Stimulated activated CD8-positive, alpha-beta memory T cell treated with anti-CD3 and anti-CD28 coated beads, Interleukin-7, amount 100 ng/mL, for 1 hour (primary cell): ENCODE data around the gene NTN4.
"Not testable (repeated sequence)": the region's sequence is repeated elsewhere in the genome, so short reads cannot be mapped to it uniquely, and the experiment has no call there.

Experiments
- DNase-seq, 2 donors: peaks; one replicate each; pipeline ENCODE4 v3.0.0-alpha.2; 2020; ENCODE audit warnings: low read depth in 2 of 2

NTN4 gene

GRCh38 chr12:95623554-95624170 lies 166.9 kb downstream of the NTN4 start:
- DNase-seq = no peak

- DNase-seq = no peak
Measured at GRCh38 chr12:95622879-95623278, 167.7 kb downstream of the NTN4 start.

GRCh38 chr12:95621725-95622124 lies 168.8 kb downstream of the NTN4 start:
- DNase-seq = no peak

- no peak for DNase-seq
Measured at GRCh38 chr12:95620171-95620570, 170.4 kb downstream of the NTN4 start.

- not testable (repeated sequence) for DNase-seq
Measured at GRCh38 chr12:95616470-95616869, 174.1 kb downstream of the NTN4 start.

GRCh38 chr12:95615749-95616148 lies 174.8 kb downstream of the NTN4 start:
- DNase-seq = no peak

- no peak for DNase-seq
Measured at GRCh38 chr12:95614390-95614982, 176.1 kb downstream of the NTN4 start.

- DNase-seq = no peak
Measured at GRCh38 chr12:95613021-95613420, 177.5 kb downstream of the NTN4 start.

- DNase-seq = no peak
Measured at GRCh38 chr12:95611676-95612309, 178.8 kb downstream of the NTN4 start.

GRCh38 chr12:95608252-95609033 lies 182.1 kb downstream of the NTN4 start:
- DNase-seq = no peak
